SK-MEL-5 (cell line): ENCODE measurements around the gene TRIM71. TPM values are rescaled to one million over a fixed set of nuclear protein-coding genes. Genes with fewer than 3 reads are reported as not detected.
A peak's percentile ranks its signal among the peaks of the same experiment; 100 is the strongest.
"Not testable (repeated sequence)": the region's sequence is repeated elsewhere in the genome, so short reads cannot be mapped to it uniquely, and the experiment has no call there.

Source experiments
- DNase-seq: peaks from one replicate; pipeline ENCODE4 v3.0.0-alpha.2; 2016; ENCODE audit warnings: low read depth, low spot score
- in situ Hi-C: cut with HindIII; loops from 2 replicates; pipeline ENCODE4 v1.10.0; 2016; ENCODE audit warnings: low sequenced_read_pairs, high pct_unique_total_duplicates, low pct_unique_long_range_greater_than_20kb
- total RNA-seq: library from RNA; depleted of rRNA; stranded (reverse); fragments of >200 nt; shearing (Covaris generic); gene quantifications from 2 replicates; pipeline ENCODE4 v1.2.3, GENCODE V29; 2014

Gene TRIM71
- total RNA-seq, 1 experiment from 2014 or later: 0.03 TPM

GRCh38 chr3:32894977-32895376 lies 77.2 kb downstream of the TRIM71 start:
- in situ Hi-C loops: no loop called here

GRCh38 chr3:32895701-32896100 lies 77.9 kb downstream of the TRIM71 start:
- no peak for DNase-seq
- in situ Hi-C loops: no loop called here

More at GRCh38 chr3:32894977-32895376, 77.2 kb downstream of the TRIM71 start:
- no peak for DNase-seq

- no peak for DNase-seq
- in situ Hi-C loops: no loop called here
Observed at GRCh38 chr3:32896143-32896542, 78.3 kb downstream of the TRIM71 start.

- DNase-seq: no peak
- in situ Hi-C loops: no loop called here
Observed at GRCh38 chr3:32897001-32897601, 79.3 kb downstream of the TRIM71 start.

GRCh38 chr3:32897981-32898623 lies 80.3 kb downstream of the TRIM71 start:
- in situ Hi-C loops: no loop called here
- no peak for DNase-seq

- DNase-seq: no peak
- in situ Hi-C loops: no loop called here
Observed at GRCh38 chr3:32899265-32899664, 81.5 kb downstream of the TRIM71 start.

- in situ Hi-C loops: no loop called here
Observed at GRCh38 chr3:32901005-32901932, 83.5 kb downstream of the TRIM71 start.

GRCh38 chr3:32902887-32903371 lies 85.1 kb downstream of the TRIM71 start:
- in situ Hi-C loops, DNase-seq: not testable (repeated sequence)

More at GRCh38 chr3:32901005-32901932, 83.5 kb downstream of the TRIM71 start:
- no peak for DNase-seq

GRCh38 chr3:32903953-32904352 lies 86.2 kb downstream of the TRIM71 start:
- no peak for DNase-seq
- in situ Hi-C loops: no loop called here

- DNase-seq: no peak
- in situ Hi-C loops: no loop called here
Observed at GRCh38 chr3:32909999-32910398, 92.2 kb downstream of the TRIM71 start.

- in situ Hi-C loops: no loop called here
- DNase-seq: no peak
Observed at GRCh38 chr3:32910954-32911353, 93.2 kb downstream of the TRIM71 start.

- in situ Hi-C loops: no loop called here
- peak; percentile 69 for DNase-seq
Observed at GRCh38 chr3:32912046-32912445, 94.2 kb downstream of the TRIM71 start.

- in situ Hi-C loops: no loop called here
- no peak for DNase-seq
Observed at GRCh38 chr3:32913790-32914446, 96.1 kb downstream of the TRIM71 start.

GRCh38 chr3:32919920-32920319 lies 102.1 kb downstream of the TRIM71 start:
- in situ Hi-C loops: no loop called here
- DNase-seq: no peak

GRCh38 chr3:32922078-32922477 lies 104.3 kb downstream of the TRIM71 start:
- no peak for DNase-seq
- in situ Hi-C loops: no loop called here

- DNase-seq: no peak
- in situ Hi-C loops: no loop called here
Observed at GRCh38 chr3:32930161-32930560, 112.4 kb downstream of the TRIM71 start.

GRCh38 chr3:32931273-32931672 lies 113.5 kb downstream of the TRIM71 start:
- DNase-seq: peak; percentile 30
- in situ Hi-C loops: not testable (repeated sequence)
